Thyroid gland (tissue), 4 donors: Measurements from ENCODE around the gene ANKZF1.

ENCODE experiments used
- POLR2A ChIP-seq, 2 donors: fragments of 450-650 bp; IDR thresholded peaks; one replicate each; pipeline ENCODE4 v1.6.1; 2017; ENCODE audit warnings: antibody characterized with exemption in 2 of 2, mild to moderate bottlenecking in 2 of 2, moderate library complexity in 1 of 2
- TF ChIP-seq, protein P1 (sequence below), 6 experiments: fragments of 200-600 bp in 3 of 6; fragments of 450-650 bp in 3 of 6; sonication (generic) in 3 of 6; IDR thresholded peaks; one replicate each; pipeline ENCODE4 v1.5.1; 2016 to 2019; ENCODE audit warnings: antibody characterized with exemption in 6 of 6, mild to moderate bottlenecking in 2 of 6, inconsistent platforms in 1 of 6, moderate library complexity in 1 of 6

GRCh38 chr2:219245899-219246230 lies 16.3 kb downstream of the ANKZF1 start:
- TF ChIP-seq, protein P1, sequence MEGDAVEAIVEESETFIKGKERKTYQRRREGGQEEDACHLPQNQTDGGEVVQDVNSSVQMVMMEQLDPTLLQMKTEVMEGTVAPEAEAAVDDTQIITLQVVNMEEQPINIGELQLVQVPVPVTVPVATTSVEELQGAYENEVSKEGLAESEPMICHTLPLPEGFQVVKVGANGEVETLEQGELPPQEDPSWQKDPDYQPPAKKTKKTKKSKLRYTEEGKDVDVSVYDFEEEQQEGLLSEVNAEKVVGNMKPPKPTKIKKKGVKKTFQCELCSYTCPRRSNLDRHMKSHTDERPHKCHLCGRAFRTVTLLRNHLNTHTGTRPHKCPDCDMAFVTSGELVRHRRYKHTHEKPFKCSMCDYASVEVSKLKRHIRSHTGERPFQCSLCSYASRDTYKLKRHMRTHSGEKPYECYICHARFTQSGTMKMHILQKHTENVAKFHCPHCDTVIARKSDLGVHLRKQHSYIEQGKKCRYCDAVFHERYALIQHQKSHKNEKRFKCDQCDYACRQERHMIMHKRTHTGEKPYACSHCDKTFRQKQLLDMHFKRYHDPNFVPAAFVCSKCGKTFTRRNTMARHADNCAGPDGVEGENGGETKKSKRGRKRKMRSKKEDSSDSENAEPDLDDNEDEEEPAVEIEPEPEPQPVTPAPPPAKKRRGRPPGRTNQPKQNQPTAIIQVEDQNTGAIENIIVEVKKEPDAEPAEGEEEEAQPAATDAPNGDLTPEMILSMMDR (IDR thresholded peaks at IDR 0.05) = no peak
- no peak for TF ChIP-seq POLR2A (IDR thresholded peaks at IDR 0.05)
